ENCODE data around the gene SPTBN4. TPM values are rescaled to one million over a fixed set of nuclear protein-coding genes. Genes with fewer than 3 reads are reported as not detected.
"Not testable (repeated sequence)": the region's sequence is repeated elsewhere in the genome, so short reads cannot be mapped to it uniquely, and the experiment has no call there.

SPTBN4 gene
- total RNA-seq, 2 donors from 2014 or later: not detected

DNA sequence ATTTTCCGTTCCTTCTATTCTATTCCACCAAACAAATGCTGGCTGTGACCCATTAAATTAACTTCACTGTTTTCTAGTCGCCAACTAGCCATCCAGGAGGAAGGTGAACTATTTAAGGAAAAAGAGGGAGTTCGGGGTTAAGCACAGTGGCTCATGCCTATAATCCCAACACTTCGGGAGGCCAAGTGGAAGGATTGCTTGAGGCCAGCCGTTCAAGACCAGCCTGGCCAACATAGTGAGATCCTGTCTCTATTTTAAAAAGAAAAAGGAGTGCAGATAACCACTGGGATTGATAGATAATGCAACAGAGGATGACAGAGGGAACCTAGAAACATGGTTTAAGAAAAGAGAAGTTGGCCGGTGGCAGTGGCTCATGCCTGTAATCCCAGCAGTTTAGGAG, 44.7 kb downstream of the SPTBN4 start:
- H3K4me3 Mint-ChIP-seq: no peak overlapping the region
- no peaks in the 10 kb centered on the region for H3K36me3 Mint-ChIP-seq
- peaks cover 40 to 42% of the 10 kb centered on the region in 2 donors for H3K27me3 Mint-ChIP-seq
- H3K4me1 Mint-ChIP-seq (ENCODE audit: low read depth in 2 of 2): peaks cover 0 to 2% of the 10 kb centered on the region in 2 donors
- no peak overlapping the region for H3K27ac Mint-ChIP-seq
- no peaks in the 10 kb centered on the region for H3K9me3 Mint-ChIP-seq
- ATAC-seq: no peak
- no peak for DNase-seq (ENCODE audit: low spot score)

DNA sequence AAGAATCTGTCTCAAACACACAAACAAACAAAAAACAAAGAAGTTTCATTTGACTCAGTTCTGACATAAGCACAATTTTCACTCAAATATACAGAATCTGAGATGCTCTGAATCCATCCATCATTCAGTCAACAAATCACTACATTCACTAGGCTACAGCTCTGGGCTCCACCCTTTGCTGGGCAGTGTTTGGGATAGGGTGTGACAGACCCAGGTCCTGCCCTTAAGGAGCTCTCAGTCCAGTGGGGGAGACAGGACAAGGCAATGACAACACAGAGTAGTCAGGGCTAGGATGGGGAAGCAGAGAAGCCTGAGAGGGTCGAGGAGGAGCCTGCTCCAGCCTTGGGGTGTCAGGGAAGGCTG, 45.3 kb downstream of the SPTBN4 start:
- no peaks in the 10 kb centered on the region for H3K36me3 Mint-ChIP-seq
- no peak overlapping the region for H3K4me3 Mint-ChIP-seq
- H3K4me1 Mint-ChIP-seq (ENCODE audit: low read depth in 2 of 2): peaks cover 0 to 2% of the 10 kb centered on the region in 2 donors
- H3K9me3 Mint-ChIP-seq: no peaks in the 10 kb centered on the region
- ATAC-seq (no peak), DNase-seq (ENCODE audit: low spot score) (no peak)
- peaks cover 44 to 47% of the 10 kb centered on the region in 2 donors for H3K27me3 Mint-ChIP-seq
- H3K27ac Mint-ChIP-seq: no peak overlapping the region

DNA sequence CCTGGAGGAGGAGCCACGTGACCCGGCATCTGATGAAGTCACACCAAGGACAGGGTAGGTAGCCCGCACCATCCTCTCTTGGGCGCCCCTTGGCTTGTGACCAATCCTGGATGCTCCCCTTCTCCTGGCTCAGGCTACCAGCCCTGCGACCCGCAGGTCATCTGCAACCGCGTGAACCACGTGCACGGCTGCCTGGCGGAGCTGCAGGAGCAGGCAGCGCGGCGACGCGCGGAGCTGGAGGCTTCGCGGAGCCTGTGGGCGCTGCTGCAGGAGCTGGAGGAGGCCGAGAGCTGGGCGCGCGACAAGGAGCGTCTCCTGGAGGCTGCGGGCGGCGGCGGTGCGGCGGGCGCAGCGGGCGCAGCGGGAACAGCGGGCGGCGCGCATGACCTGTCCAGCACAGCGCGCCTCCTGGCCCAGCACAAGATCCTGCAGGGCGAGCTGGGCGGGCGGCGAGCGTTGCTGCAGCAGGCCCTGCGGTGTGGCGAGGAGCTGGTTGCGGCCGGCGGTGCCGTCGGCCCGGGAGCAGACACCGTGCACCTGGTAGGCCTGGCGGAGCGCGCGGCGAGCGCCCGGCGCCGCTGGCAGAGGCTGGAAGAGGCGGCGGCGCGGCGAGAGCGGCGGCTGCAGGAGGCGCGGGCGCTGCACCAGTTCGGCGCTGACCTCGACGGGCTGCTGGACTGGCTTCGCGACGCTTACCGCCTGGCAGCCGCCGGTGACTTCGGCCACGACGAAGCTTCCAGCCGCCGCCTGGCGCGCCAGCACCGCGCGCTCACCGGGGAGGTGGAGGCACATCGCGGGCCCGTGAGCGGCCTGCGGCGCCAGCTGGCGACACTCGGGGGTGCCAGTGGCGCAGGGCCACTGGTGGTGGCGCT, 45.9 kb downstream of the SPTBN4 start:
- Mint-ChIP-seq H3K4me1 (ENCODE audit: low read depth in 2 of 2) (peaks cover 0 to 2% of the 10 kb centered on the region in 2 donors), H3K27me3 (peaks cover 44 to 46% of the 10 kb centered on the region in 2 donors), H3K4me3 (no peak overlapping the region), H3K27ac (no peak overlapping the region), H3K36me3 (no peaks in the 10 kb centered on the region), H3K9me3 (no peaks in the 10 kb centered on the region)
- ATAC-seq (peak in 1 of 2 donors; percentile 39), DNase-seq (ENCODE audit: low spot score) (no peak)

GRCh38 chr19:40513345-40513678, 46.5 kb downstream of the SPTBN4 start:
- peak in 1 of 2 donors; percentile 29 for ATAC-seq

DNA sequence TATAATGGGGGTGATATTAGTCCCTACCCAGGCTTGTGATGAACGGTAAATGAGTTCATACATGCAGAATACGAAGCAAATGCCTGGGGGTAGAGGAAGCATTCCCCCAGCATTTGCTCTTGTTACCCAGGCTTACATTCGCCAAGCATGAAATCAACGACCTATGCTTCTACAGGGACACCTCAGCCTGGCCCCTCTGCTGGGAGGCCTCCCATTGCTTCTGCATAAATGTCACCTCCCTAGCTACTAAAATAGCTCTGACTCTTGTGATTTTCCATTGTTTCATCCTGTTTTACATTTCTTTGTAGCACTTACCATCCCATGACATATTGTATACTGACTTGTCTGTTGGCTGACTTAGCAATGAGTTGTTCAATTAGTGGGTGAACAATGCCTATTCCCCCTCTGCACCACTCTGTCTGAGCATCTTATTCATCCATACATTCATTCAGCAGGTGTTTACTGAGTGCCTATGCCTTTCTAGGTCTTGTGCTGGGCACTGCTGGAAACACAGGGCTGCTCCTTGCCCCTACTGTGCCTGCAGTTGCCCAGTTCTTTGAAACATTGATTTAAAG, 47.0 kb downstream of the SPTBN4 start:
- Mint-ChIP-seq H3K27me3 (peaks cover 35 to 37% of the 10 kb centered on the region in 2 donors), H3K27ac (no peak overlapping the region), H3K4me1 (ENCODE audit: low read depth in 2 of 2) (peaks cover 0 to 2% of the 10 kb centered on the region in 2 donors), H3K9me3 (no peaks in the 10 kb centered on the region), H3K4me3 (no peak overlapping the region), H3K36me3 (no peaks in the 10 kb centered on the region)
- no peak for ATAC-seq
- DNase-seq (ENCODE audit: low spot score): no peak

More at GRCh38 chr19:40513345-40513678, 46.5 kb downstream of the SPTBN4 start:
- Mint-ChIP-seq H3K27ac (no peak overlapping the region), H3K4me1 (ENCODE audit: low read depth in 2 of 2) (peaks cover 0 to 2% of the 10 kb centered on the region in 2 donors), H3K9me3 (no peaks in the 10 kb centered on the region), H3K36me3 (no peaks in the 10 kb centered on the region), H3K4me3 (no peak overlapping the region), H3K27me3 (peaks cover 41% of the 10 kb centered on the region in 2 donors)
- no peak for DNase-seq (ENCODE audit: low spot score)

DNA sequence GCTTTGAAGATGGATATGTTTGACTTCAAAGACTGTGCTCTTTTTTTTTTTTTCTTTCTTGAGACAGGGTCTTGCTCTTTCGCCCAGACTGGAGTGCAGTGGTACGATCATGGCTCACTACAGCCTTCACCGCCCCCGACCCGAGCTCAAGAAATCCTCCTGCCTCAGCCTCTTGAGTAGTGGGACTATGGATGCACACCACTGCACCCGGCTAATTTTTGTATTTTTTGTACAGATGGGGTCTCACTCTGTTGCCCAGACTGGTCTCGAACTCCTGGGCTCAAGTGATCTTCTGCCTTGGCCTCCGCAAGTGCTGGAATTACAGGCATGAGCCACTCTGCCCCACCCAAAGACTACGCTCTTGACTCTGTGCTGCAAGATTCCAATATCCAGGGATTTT, 50.4 kb downstream of the SPTBN4 start:
- peaks cover 28 to 30% of the 10 kb centered on the region in 2 donors for H3K27me3 Mint-ChIP-seq
- H3K36me3 Mint-ChIP-seq: no peaks in the 10 kb centered on the region
- H3K9me3 Mint-ChIP-seq: no peaks in the 10 kb centered on the region
- no peak overlapping the region for H3K4me3 Mint-ChIP-seq
- no peaks in the 10 kb centered on the region for H3K4me1 Mint-ChIP-seq (ENCODE audit: low read depth in 2 of 2)
- H3K27ac Mint-ChIP-seq: no peak overlapping the region
- no peak for ATAC-seq
- DNase-seq (ENCODE audit: low spot score): no peak

DNA sequence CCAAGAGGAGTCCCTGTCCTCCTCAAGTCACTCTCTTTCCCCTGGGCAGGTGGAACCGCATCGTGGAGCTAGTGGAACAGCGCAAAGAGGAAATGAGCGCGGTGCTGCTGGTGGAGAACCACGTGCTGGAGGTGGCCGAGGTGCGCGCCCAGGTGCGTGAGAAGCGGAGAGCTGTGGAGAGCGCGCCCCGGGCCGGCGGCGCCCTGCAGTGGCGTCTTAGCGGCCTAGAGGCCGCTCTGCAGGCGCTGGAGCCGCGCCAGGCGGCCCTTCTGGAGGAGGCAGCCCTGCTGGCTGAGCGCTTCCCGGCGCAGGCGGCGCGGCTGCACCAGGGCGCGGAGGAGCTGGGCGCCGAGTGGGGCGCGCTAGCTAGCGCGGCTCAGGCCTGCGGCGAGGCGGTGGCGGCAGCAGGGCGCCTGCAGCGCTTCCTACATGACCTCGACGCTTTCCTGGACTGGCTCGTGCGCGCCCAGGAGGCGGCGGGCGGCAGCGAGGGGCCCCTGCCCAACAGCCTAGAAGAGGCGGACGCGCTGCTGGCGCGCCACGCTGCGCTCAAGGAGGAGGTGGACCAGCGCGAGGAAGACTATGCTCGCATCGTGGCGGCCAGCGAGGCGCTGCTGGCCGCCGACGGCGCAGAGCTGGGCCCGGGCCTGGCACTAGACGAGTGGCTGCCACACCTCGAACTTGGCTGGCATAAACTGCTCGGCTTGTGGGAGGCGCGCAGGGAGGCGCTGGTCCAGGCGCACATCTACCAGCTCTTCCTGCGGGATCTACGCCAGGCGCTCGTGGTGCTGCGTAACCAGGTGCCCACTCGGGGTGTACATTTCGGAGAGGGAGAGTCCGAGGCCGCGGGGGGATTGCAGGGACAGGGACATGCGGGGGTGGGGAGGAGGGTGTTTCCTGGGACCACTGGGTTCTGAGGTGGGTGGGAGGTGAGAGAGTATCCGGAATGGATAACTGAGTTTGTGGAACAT, 52.8 kb downstream of the SPTBN4 start:
- no peak overlapping the region for H3K27ac Mint-ChIP-seq
- DNase-seq (ENCODE audit: low spot score): no peak
- H3K9me3 Mint-ChIP-seq: no peaks in the 10 kb centered on the region
- no peaks in the 10 kb centered on the region for H3K36me3 Mint-ChIP-seq
- H3K4me3 Mint-ChIP-seq: no peak overlapping the region
- H3K4me1 Mint-ChIP-seq (ENCODE audit: low read depth in 2 of 2): no peaks in the 10 kb centered on the region
- ATAC-seq: peak in 1 of 2 donors; percentile 32
- peaks cover 14 to 16% of the 10 kb centered on the region in 2 donors for H3K27me3 Mint-ChIP-seq

GRCh38 chr19:40521276-40521675, 54.5 kb downstream of the SPTBN4 start:
- DNase-seq (ENCODE audit: low spot score): no peak
- Mint-ChIP-seq H3K27me3 (peaks cover 14 to 18% of the 10 kb centered on the region in 2 donors), H3K4me1 (ENCODE audit: low read depth in 2 of 2) (no peaks in the 10 kb centered on the region), H3K27ac (no peak overlapping the region), H3K36me3 (no peaks in the 10 kb centered on the region), H3K4me3 (no peak overlapping the region), H3K9me3 (no peaks in the 10 kb centered on the region)
- no peak for ATAC-seq

GRCh38 chr19:40521900-40522299, 55.1 kb downstream of the SPTBN4 start:
- not testable (repeated sequence) for H3K9me3 Mint-ChIP-seq; H3K27ac Mint-ChIP-seq; DNase-seq (ENCODE audit: low spot score); H3K4me3 Mint-ChIP-seq; H3K36me3 Mint-ChIP-seq; ATAC-seq; H3K4me1 Mint-ChIP-seq (ENCODE audit: low read depth in 2 of 2)
- H3K27me3 Mint-ChIP-seq: peaks cover 11 to 15% of the 10 kb centered on the region in 2 donors

DNA sequence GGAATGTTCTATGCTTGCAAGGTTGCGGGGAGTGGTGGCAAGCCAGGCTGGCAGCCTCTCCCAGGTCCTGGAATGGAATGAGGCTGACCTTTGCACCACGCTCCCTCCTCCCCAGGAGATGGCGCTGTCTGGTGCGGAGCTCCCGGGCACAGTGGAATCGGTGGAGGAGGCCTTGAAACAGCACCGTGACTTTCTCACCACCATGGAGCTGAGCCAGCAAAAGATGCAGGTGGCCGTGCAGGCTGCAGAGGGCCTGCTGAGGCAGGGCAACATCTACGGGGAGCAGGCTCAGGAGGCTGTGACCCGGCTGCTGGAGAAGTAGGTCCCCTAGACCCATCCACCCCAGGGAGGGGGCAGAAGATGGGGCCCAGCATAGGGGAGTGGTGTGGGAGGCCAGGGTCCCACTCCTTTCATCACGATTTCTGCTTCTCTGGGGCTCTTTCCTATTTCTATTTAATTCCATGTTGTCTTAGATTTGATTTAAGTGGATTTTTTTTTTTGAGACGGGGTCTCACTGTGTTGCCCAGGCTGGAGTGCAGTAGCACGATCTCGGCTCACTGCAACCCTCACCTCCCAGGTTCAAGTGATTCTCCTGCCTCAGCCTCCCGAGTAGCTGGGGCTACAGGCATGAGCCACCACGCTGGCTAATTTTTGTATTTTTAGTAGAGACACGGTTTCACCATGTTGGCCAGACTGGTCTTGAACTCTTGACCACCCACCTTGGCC, 56.7 kb downstream of the SPTBN4 start:
- Mint-ChIP-seq H3K36me3 (no peaks in the 10 kb centered on the region), H3K27me3 (peaks cover 8 to 13% of the 10 kb centered on the region in 2 donors), H3K4me3 (no peak overlapping the region), H3K9me3 (no peaks in the 10 kb centered on the region), H3K27ac (no peak overlapping the region), H3K4me1 (ENCODE audit: low read depth in 2 of 2) (peaks cover 0 to 1% of the 10 kb centered on the region in 2 donors)
- DNase-seq (ENCODE audit: low spot score) (no peak), ATAC-seq (peak; percentile 63 to 68)

DNA sequence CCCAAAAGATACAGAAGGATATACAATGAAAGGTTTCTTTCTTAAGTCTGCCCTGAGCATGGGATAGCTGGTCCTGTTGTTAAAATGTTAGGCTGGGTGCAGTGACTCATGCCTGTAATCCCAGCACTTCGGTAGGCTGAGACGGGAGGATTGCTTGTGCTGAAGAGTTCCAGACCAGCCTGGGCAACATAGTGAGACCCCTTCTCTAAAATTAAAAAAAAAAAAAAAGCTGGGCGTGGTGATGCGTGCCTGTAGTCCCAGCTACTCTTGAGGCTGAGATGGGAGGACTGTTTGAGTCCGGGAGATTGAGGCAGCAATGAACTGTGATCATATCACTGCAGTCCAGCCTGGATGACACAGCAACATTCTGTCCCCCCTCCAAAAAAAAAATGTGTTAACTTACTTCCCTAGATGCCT, 57.3 kb downstream of the SPTBN4 start:
- peaks cover 0 to 4% of the 10 kb centered on the region in 2 donors for H3K4me1 Mint-ChIP-seq (ENCODE audit: low read depth in 2 of 2)
- no peaks in the 10 kb centered on the region for H3K9me3 Mint-ChIP-seq
- no peaks in the 10 kb centered on the region for H3K36me3 Mint-ChIP-seq
- ATAC-seq: no peak
- no peak for DNase-seq (ENCODE audit: low spot score)
- no peak overlapping the region for H3K27ac Mint-ChIP-seq
- H3K4me3 Mint-ChIP-seq: no peak overlapping the region
- H3K27me3 Mint-ChIP-seq: peaks cover 8 to 11% of the 10 kb centered on the region in 2 donors

DNA sequence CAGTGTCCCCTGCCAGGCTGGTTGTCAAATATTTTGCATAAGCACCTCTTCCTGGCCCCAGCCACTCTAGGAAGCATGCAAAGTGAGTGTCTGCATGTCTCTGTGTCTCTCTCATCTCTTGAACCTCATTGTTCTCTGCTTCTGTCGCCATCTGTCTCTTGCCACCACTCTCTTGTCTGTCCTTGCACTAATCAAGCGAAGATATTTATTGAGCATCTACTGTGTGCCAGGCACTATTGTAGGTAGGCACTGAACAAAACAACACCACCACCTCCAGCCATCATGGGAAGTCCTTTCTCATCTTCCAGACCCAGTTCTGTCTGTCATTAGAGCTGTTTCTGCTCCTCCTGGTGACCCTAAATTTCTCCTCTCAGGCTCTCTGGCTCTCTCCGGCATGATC, 57.9 kb downstream of the SPTBN4 start:
- H3K4me1 Mint-ChIP-seq (ENCODE audit: low read depth in 2 of 2): peaks cover 3 to 6% of the 10 kb centered on the region in 2 donors
- DNase-seq (ENCODE audit: low spot score) (no peak), ATAC-seq (no peak)
- H3K27me3 Mint-ChIP-seq: peaks cover 11 to 12% of the 10 kb centered on the region in 2 donors
- H3K9me3 Mint-ChIP-seq: no peaks in the 10 kb centered on the region
- H3K4me3 Mint-ChIP-seq: no peak overlapping the region
- H3K36me3 Mint-ChIP-seq: no peaks in the 10 kb centered on the region
- H3K27ac Mint-ChIP-seq: no peak overlapping the region
